ENCODE data around the gene CNTNAP5. TPM values are rescaled to one million over a fixed set of nuclear protein-coding genes. Genes with fewer than 3 reads are reported as not detected.

Gene CNTNAP5
- total and polyA plus RNA-seq, 12 donors = 0.08 to 4.9 (median 0.96) TPM; not detected in 5

DNA sequence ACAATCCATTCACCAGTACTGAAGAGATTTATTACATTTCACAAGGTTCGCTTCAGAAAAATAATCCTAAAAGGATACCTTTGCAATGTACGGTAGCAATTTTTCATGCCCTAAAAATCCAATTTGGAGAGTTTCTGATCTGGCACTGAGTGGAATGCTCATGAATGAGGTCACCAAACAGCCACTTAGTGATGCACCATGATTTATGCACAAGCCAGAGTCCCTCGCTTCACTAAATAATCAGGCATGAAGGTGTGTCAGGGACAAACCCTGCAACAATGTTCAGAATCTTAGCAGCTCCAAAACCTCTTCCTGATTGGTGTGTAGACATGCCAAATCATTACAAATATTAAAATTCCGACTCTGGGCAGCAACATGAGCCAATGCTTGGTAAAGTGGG, 221.1 kb downstream of the CNTNAP5 start:
- no peak for DNase-seq

DNA sequence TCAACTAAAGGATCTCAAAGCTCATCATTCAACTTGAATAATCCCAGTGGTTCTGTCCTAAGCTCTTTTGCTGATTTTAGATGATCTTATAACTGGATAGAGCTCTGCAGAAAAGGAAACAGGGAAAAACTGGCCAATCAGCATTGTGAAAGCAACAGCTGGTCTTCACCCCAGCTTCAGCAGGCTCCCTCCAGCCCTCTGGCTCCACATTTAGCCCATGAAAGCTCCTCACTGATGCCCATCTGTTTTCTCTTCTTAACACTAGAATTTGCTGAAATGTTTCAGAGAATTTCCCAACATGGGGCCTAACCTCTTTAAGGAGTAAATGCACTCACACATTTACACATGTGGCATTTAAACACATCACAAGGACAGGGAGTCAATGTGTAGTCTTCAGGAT, 223.3 kb downstream of the CNTNAP5 start:
- intact Hi-C loops (cut with DNase I) = no loop called here
- DNase-seq = no peak
- no peaks in the 10 kb centered on the region for H3K4me1 ChIP-seq (replicated peaks in 1 of 2)
- TF ChIP-seq, protein P1, sequence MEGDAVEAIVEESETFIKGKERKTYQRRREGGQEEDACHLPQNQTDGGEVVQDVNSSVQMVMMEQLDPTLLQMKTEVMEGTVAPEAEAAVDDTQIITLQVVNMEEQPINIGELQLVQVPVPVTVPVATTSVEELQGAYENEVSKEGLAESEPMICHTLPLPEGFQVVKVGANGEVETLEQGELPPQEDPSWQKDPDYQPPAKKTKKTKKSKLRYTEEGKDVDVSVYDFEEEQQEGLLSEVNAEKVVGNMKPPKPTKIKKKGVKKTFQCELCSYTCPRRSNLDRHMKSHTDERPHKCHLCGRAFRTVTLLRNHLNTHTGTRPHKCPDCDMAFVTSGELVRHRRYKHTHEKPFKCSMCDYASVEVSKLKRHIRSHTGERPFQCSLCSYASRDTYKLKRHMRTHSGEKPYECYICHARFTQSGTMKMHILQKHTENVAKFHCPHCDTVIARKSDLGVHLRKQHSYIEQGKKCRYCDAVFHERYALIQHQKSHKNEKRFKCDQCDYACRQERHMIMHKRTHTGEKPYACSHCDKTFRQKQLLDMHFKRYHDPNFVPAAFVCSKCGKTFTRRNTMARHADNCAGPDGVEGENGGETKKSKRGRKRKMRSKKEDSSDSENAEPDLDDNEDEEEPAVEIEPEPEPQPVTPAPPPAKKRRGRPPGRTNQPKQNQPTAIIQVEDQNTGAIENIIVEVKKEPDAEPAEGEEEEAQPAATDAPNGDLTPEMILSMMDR (IDR thresholded peaks at IDR 0.05) = no peak
- TF ChIP-seq POLR2A (IDR thresholded peaks at IDR 0.05) = no peak
- no peaks in the 10 kb centered on the region for H3K27me3 ChIP-seq
- no peak overlapping the region for H3K27ac ChIP-seq
- no peak overlapping the region for H3K4me3 ChIP-seq
- H3K9me3 ChIP-seq (replicated peaks in 1 of 3) = no peaks in the 10 kb centered on the region
- H3K36me3 ChIP-seq (replicated peaks in 1 of 2) = no peaks in the 10 kb centered on the region

More for the DNA sequence above, 221.1 kb downstream of the CNTNAP5 start:
- intact Hi-C loops (cut with DNase I) = no loop called here
- Histone ChIP-seq H3K36me3 (replicated peaks in 1 of 2) (no peaks in the 10 kb centered on the region), H3K27ac (no peak overlapping the region), H3K4me3 (no peak overlapping the region), H3K9me3 (replicated peaks in 1 of 3) (no peaks in the 10 kb centered on the region), H3K27me3 (no peaks in the 10 kb centered on the region), H3K4me1 (replicated peaks in 1 of 2) (no peaks in the 10 kb centered on the region)
- no peak for TF ChIP-seq POLR2A (IDR thresholded peaks at IDR 0.05)
- TF ChIP-seq, protein P1 (IDR thresholded peaks at IDR 0.05) = no peak
- WGBS, 4 donors = 72 to 80% (median 76%) methylated on average over 4 of the region's 4 CpGs

DNA sequence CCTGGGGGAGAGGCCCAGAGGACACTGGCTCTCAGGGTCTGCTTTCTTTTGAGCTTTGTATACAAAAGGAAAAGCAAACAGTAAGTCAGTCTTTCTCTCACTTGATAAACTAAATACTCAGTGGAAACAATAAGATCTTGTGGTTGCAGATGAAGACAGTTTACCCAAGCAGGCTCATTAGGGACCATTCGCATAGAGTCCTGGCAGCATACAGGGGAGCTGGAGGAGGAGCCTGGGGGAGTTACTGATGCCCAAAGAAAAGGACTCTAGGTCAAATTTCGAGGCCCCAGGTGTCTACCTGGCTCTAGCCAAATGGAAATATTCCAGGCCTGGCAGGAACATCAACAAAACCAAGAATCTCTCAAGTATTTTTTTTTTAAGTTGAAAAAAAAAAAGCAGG, 225.3 kb downstream of the CNTNAP5 start:
- DNase-seq = no peak
- no peaks in the 10 kb centered on the region for H3K9me3 ChIP-seq (replicated peaks in 1 of 3)
- H3K27me3 ChIP-seq = no peaks in the 10 kb centered on the region
- H3K36me3 ChIP-seq (replicated peaks in 1 of 2) = no peaks in the 10 kb centered on the region
- 63 to 73% (median 67%) methylated on average over 2 of the region's 2 CpGs for WGBS, 4 donors
- no peaks in the 10 kb centered on the region for H3K4me1 ChIP-seq (replicated peaks in 1 of 2)
- TF ChIP-seq POLR2A (IDR thresholded peaks at IDR 0.05) = no peak
- TF ChIP-seq, protein P1 (IDR thresholded peaks at IDR 0.05) = no peak
- H3K4me3 ChIP-seq = no peak overlapping the region
- no peak overlapping the region for H3K27ac ChIP-seq
- intact Hi-C loops (cut with DNase I) = no loop called here

DNA sequence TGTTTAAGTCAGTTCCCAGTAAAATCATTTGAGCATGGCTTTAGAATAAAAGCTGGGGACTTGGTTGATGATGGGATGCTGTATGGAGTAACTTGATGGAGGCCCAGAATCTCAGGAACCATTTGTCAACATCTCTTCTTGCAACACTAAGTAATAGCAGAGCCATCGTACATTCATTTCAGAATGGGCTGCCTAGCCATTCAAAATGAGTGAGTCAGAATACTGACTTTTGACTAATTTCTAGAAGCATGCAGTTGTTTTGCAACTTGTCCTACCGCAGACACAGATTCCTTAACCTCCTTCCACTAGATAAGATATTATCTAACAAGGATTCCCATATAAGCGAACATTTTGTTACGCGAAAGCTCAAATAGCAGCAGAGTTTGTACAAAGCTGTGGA, 229.5 kb downstream of the CNTNAP5 start:
- no peaks in the 10 kb centered on the region for H3K27me3 ChIP-seq
- no peak for TF ChIP-seq POLR2A (IDR thresholded peaks at IDR 0.05)
- TF ChIP-seq, protein P1 (IDR thresholded peaks at IDR 0.05) = no peak

More for the DNA sequence above, 229.5 kb downstream of the CNTNAP5 start:
- Histone ChIP-seq H3K9me3 (replicated peaks in 1 of 3) (peaks cover 0 to 4% (median 0%) of the 10 kb centered on the region in 3 donors), H3K4me1 (replicated peaks in 1 of 2) (no peaks in the 10 kb centered on the region), H3K36me3 (replicated peaks in 1 of 2) (no peaks in the 10 kb centered on the region), H3K4me3 (no peak overlapping the region), H3K27ac (no peak overlapping the region)
- 89 to 94% (median 91%) methylated on average over 5 of the region's 5 CpGs for WGBS, 4 donors
- DNase-seq = no peak
- intact Hi-C loops (cut with DNase I) = no loop called here
